GM12864 (cell line): Measurements from ENCODE around the gene CBFA2T2.

ENCODE experiments used
- DNase-seq: peaks from one replicate; pipeline ENCODE4 v3.0.0-alpha.2; 2011; ENCODE audit warnings: low read depth
- H3K4me3 ChIP-seq: 2 replicates; pipeline ENCODE4 v1.5.1; 2011; ENCODE audit warnings: mild to moderate bottlenecking, low read depth, low read length, control low read depth
- CTCF ChIP-seq: IDR thresholded peaks from 2 replicates; pipeline ENCODE4 v1.5.1; 2011; ENCODE audit warnings: low read depth, mild to moderate bottlenecking, moderate library complexity, low read length, control low read depth, inconsistent platforms; ENCODE audit errors: missing control alignments

The CBFA2T2 gene

DNA sequence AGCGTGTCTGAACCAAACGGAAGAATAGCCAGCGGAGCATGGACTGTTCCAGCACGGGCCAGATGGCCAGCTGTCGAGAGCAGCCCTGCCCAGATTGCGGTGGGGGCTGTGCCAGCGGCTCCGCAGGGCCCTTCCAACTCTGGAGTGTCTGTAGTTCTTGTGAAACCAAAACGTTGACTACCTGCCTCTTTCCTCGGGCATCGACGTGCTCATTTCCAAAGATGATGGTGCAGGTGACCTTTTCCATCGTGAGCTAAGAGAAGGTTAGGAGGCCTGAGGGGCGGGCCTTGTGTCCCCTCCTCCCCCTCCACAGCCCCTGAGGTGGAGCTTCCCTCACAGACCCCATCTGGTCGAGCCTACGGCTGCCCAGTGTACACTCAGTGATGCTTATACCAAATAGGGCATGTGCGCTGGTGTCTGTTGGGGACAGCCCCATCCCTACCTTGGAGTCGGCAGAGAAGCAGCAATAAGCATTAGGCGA is 159.3 kb downstream of the CBFA2T2 start:
- no peak for TF ChIP-seq CTCF
- no peak for DNase-seq
- H3K4me3 ChIP-seq: no peak overlapping the region

DNA sequence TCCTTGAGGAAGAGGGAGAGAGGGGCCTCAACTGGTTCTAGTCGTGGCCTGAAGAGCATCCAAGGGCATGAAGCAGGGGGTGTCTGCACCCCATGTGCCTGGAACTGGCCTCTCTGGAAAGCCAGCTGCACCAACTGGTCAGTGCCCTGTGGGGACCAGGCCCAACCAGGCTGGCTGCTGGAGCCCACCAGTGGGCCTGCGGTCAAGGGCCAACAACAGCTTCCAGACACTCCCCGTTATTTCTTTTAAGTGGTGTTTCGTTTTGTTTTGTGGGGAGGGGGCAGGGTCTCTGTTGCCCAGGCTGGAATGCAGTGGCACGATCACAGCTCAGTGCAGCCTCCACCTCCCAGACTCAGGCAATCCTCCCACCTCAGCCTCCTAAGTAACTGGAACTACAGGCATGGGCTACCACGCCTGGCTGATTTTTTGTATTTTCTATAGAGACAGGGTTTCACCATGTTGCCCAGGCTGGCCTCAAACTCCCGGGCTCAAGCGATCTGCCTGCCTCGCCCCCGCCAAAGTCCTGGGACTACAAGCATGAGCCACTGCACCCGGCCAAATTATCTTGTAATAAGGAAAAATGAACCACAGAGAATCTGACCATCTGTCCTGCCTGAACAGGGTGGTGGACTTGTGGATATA is 160.3 kb downstream of the CBFA2T2 start:
- no peak for TF ChIP-seq CTCF
- DNase-seq: no peak
- H3K4me3 ChIP-seq: no peak overlapping the region

DNA sequence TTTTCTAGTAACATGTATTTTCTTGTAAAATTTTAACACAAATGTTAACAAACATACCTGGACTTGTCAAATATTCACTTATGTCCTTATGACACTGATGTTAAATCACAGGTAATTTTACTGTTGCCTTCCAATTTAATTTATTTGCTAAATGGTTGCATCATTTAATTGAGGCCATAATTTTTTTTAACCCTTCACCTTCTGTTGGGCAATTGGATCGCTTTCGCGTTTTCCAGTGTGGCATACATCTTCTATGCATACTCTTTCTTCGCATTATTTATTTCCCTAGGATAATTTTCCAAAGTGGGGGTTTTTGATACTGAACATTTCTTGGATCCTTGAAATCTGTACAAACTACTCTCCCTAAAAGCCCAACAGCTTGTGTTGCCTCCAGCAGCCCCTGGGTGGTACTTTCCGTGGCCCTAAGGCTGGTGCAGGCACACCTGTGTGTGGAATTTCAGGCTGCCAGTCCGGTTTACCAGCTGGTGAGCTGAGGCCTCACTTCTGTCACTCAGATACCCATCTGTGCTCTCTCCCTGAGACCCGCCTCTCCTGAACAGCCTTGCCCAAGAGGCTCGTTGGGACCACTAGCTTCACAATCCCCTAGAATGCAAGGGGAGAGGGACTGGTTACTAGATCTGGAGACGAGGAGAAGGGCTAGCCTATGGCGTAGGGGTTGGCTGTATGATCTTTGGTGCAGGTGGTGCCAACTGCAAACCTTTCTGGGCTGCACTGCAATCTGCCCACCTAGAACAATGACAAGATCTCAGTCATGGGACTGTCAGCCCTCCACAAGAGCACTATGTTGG is 161.1 kb downstream of the CBFA2T2 start:
- DNase-seq: no peak
- no peak overlapping the region for H3K4me3 ChIP-seq
- no peak for TF ChIP-seq CTCF

- H3K4me3 ChIP-seq: no peak overlapping the region
- TF ChIP-seq CTCF: no peak
- DNase-seq: no peak
These were observed 161.7 kb downstream of the CBFA2T2 start for GRCh38 chr20:33651562-33652048.

- peak; percentile 93 for TF ChIP-seq CTCF
- no peak overlapping the region for H3K4me3 ChIP-seq
- DNase-seq: peak; percentile 47
These were observed 163.5 kb downstream of the CBFA2T2 start for GRCh38 chr20:33653218-33653899.

DNA sequence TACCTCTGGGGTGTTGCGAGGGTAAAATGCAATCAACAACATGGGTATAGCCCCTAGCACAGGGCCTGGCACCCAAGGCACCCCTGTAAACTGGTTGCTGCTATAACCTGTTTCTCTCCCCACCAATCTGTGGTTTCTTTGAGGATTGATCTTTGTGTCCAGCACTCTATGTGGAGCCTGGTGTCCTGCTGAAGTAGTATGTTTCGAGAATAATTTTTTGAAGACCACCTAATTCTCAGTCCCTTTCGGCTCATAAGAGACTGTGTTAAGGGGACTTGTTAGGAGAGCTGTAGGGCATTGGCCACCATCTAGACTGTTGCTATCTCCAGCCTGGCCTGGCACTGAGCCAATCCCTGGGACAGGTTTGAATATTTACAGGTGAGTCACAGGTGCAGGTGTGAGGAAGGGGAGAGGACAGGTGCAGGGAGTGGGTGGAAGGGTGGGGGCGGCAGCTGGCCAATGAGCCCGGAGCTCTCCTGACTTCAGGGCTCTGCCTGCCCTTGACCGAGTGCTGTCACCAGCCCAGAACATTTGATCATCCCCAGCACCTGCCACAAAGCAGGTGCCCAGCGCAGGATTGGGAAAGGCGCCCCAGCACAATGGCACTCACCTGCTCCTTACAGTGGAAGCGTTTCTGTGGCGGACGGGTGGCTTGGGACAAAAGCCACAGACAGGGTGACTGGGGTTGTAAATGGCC is 164.2 kb downstream of the CBFA2T2 start:
- TF ChIP-seq CTCF: no peak
- DNase-seq: no peak
- H3K4me3 ChIP-seq: no peak overlapping the region
